ENCODE measurements around the gene FCER1A.
"Not testable (repeated sequence)": the region's sequence is repeated elsewhere in the genome, so short reads cannot be mapped to it uniquely, and the experiment has no call there.

Gene FCER1A

DNA sequence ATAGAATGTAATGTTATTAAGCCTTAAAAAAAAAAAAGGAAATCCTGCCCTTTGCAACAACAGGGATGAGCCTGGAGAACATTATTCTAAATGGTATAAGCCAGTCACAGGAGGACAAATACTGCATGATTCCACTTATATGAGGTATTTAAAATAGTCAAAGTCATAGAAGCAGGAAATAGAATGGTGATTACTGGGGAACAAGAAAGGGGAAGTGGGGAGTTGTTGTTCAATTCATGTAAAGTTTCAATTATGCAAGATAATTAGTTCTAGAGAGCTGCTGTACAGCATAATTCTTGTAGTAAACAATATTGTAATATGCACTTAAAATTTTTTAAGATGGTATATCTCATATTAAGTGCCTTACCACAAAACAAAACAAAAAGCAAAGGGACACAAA lies 13.2 kb downstream of the FCER1A start:
- TF ChIP-seq ZFX (IDR thresholded peaks at IDR 0.05; ENCODE audit: borderline replicate concordance), result no peak
- TF ChIP-seq, protein P1, sequence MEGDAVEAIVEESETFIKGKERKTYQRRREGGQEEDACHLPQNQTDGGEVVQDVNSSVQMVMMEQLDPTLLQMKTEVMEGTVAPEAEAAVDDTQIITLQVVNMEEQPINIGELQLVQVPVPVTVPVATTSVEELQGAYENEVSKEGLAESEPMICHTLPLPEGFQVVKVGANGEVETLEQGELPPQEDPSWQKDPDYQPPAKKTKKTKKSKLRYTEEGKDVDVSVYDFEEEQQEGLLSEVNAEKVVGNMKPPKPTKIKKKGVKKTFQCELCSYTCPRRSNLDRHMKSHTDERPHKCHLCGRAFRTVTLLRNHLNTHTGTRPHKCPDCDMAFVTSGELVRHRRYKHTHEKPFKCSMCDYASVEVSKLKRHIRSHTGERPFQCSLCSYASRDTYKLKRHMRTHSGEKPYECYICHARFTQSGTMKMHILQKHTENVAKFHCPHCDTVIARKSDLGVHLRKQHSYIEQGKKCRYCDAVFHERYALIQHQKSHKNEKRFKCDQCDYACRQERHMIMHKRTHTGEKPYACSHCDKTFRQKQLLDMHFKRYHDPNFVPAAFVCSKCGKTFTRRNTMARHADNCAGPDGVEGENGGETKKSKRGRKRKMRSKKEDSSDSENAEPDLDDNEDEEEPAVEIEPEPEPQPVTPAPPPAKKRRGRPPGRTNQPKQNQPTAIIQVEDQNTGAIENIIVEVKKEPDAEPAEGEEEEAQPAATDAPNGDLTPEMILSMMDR (IDR thresholded peaks at IDR 0.05), result no peak
- H3K27ac ChIP-seq, result no peak overlapping the region

GRCh38 chr1:159318784-159319551 lies 16.8 kb downstream of the FCER1A start:
- TF ChIP-seq, protein P1 (IDR thresholded peaks at IDR 0.05), result no peak
- no peak for TF ChIP-seq ZFX (IDR thresholded peaks at IDR 0.05; ENCODE audit: borderline replicate concordance)
- H3K27ac ChIP-seq, result no peak overlapping the region

DNA sequence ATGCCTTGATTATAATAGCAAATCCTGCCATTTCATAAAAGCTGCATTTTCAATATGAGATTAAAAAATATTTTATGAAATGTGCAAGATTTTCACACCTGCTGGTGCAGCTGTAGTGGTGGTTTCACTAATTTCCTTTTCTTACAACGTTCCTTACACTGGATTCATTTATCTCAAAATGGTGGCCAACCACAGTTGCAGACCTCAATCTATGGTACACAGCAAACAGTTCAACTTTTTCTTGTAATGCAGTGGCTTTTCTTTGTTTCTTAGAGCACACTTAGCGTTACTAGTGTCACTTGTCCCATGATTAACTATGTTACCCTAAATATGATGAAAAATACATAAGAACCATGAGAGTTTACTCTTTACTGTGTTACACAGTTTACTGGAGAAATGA lies 32.7 kb downstream of the FCER1A start:
- no peak overlapping the region for H3K27ac ChIP-seq
- TF ChIP-seq ZFX (IDR thresholded peaks at IDR 0.05; ENCODE audit: borderline replicate concordance), result no peak
- TF ChIP-seq, protein P1 (IDR thresholded peaks at IDR 0.05), result no peak

DNA sequence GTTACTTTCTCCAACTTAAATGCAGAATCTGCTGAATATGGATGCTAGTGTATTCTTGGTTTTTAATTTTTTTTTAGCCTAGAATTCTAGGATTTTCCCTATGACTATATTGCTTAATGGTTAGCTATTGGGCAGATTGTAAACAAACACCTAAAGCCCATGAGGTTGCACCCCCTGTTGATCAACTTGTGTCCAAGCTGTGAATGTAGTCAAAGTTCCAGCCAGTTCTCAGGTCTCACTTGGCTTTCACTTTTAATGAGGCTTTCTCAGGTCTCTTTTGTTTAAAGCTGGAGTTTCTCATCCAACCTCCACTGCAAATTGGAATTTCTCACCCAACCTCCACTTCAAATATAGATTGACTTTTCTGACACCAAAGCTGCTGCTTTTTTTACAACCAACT lies 35.9 kb downstream of the FCER1A start:
- H3K27ac ChIP-seq, result no peak overlapping the region
- TF ChIP-seq, protein P1 (IDR thresholded peaks at IDR 0.05), result no peak
- no peak for TF ChIP-seq ZFX (IDR thresholded peaks at IDR 0.05; ENCODE audit: borderline replicate concordance)

- TF ChIP-seq, protein P1 (IDR thresholded peaks at IDR 0.05), result no peak
- TF ChIP-seq ZFX (IDR thresholded peaks at IDR 0.05; ENCODE audit: borderline replicate concordance), result no peak
- H3K27ac ChIP-seq, result no peak overlapping the region
These were observed 37.4 kb downstream of the FCER1A start for GRCh38 chr1:159339536-159339935.

GRCh38 chr1:159341736-159342135 lies 39.6 kb downstream of the FCER1A start:
- no peak for TF ChIP-seq ZFX (IDR thresholded peaks at IDR 0.05; ENCODE audit: borderline replicate concordance)
- TF ChIP-seq, protein P1 (IDR thresholded peaks at IDR 0.05), result no peak
- no peak overlapping the region for H3K27ac ChIP-seq

DNA sequence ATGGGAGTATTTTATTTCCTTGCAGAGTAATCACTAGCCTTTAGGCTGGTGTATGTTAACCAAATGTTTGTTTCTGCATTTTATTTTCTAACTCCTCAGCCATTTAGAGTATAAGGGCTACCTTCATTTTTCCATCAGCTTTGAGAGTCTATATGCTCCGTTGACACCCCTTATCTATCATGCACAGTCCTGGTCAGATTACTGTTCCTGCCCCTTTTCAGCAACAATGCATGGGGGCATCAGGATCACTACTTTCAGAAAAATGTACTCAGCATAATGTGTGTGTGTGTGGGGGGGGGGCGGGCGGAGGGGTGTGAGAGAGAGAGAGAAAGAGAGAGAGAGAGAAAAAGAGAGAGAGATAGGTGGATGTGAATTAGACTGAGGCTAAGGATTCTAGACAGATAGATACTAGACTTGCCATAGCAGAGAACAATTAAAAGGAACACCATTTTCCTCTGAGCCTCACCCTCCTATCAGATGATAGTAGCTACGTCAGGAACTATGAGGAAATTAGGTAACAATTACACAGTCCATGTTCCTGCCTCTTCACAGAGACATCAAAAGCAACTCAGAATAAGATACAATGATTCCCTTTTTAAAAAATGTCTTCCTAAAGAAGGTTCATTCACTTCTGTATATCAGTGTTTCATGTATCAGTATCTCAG lies 40.8 kb downstream of the FCER1A start:
- no peak overlapping the region for H3K27ac ChIP-seq

GRCh38 chr1:159349374-159349773 lies 47.2 kb downstream of the FCER1A start:
- H3K27ac ChIP-seq, result not testable (repeated sequence)

More for the DNA sequence above, 40.8 kb downstream of the FCER1A start:
- TF ChIP-seq, protein P1 (IDR thresholded peaks at IDR 0.05), result no peak
- no peak for TF ChIP-seq ZFX (IDR thresholded peaks at IDR 0.05; ENCODE audit: borderline replicate concordance)

Data from 22Rv1 (cell line).